Left renal cortex interstitium (tissue), 4 donors: Measurements from ENCODE around the gene DMD. TPM values are rescaled to one million over a fixed set of nuclear protein-coding genes. Genes with fewer than 3 reads are reported as not detected.

Experiments used
- DNase-seq, 4 donors: peaks; one replicate each; pipeline ENCODE4 v3.0.0-alpha.2; 2013; ENCODE audit warnings: low read depth in 4 of 4, low spot score in 2 of 4, missing footprints in 1 of 4
- polyA plus RNA-seq, 4 donors: library from polyadenylated mRNA; unstranded; fragments of 120-200 nt; gene quantifications; one replicate each; pipeline ENCODE4 v1.2.1, GENCODE V29; 2013; ENCODE audit not compliant: insufficient read length in 4 of 4

DMD gene
- polyA plus RNA-seq, 4 donors = 14.0 to 17.4 (median 15.2) TPM

GRCh38 chrX:31271615-31272471, 1939.5 kb downstream of the DMD start:
- no peak for DNase-seq

- no peak for DNase-seq
Measured at GRCh38 chrX:31269914-31270313, 1941.4 kb downstream of the DMD start.

GRCh38 chrX:31268359-31268758, 1943.0 kb downstream of the DMD start:
- no peak for DNase-seq

- peak in 1 of 4 donors; percentile 15 for DNase-seq
Measured at GRCh38 chrX:31266203-31267076, 1944.9 kb downstream of the DMD start.

- no peak for DNase-seq
Measured at GRCh38 chrX:31265383-31265782, 1946.0 kb downstream of the DMD start.

- no peak for DNase-seq
Measured at GRCh38 chrX:31260351-31260750, 1951.0 kb downstream of the DMD start.

- no peak for DNase-seq
Measured at GRCh38 chrX:31258166-31258565, 1953.2 kb downstream of the DMD start.

GRCh38 chrX:31255310-31256033, 1955.9 kb downstream of the DMD start:
- DNase-seq = no peak

GRCh38 chrX:31252133-31252532, 1959.2 kb downstream of the DMD start:
- no peak for DNase-seq

- DNase-seq = no peak
Measured at GRCh38 chrX:31251336-31251735, 1960.0 kb downstream of the DMD start.

GRCh38 chrX:31245714-31246113, 1965.6 kb downstream of the DMD start:
- DNase-seq = no peak

GRCh38 chrX:31243804-31244203, 1967.5 kb downstream of the DMD start:
- no peak for DNase-seq

- DNase-seq = no peak
Measured at GRCh38 chrX:31240982-31241381, 1970.4 kb downstream of the DMD start.

GRCh38 chrX:31237189-31237588, 1974.2 kb downstream of the DMD start:
- peak in 1 of 4 donors; percentile 4 for DNase-seq

GRCh38 chrX:31236231-31236630, 1975.1 kb downstream of the DMD start:
- no peak for DNase-seq

- no peak for DNase-seq
Measured at GRCh38 chrX:31233941-31234496, 1977.3 kb downstream of the DMD start.

GRCh38 chrX:31232506-31232905, 1978.8 kb downstream of the DMD start:
- no peak for DNase-seq

GRCh38 chrX:31228909-31229308, 1982.4 kb downstream of the DMD start:
- no peak for DNase-seq

GRCh38 chrX:31228415-31228832, 1982.9 kb downstream of the DMD start:
- peak in 1 of 4 donors; percentile 7 for DNase-seq

- DNase-seq = no peak
Measured at GRCh38 chrX:31227250-31227649, 1984.1 kb downstream of the DMD start.

- DNase-seq = no peak
Measured at GRCh38 chrX:31225819-31226218, 1985.5 kb downstream of the DMD start.
